ENCODE results near the gene DUSP23.

DNA sequence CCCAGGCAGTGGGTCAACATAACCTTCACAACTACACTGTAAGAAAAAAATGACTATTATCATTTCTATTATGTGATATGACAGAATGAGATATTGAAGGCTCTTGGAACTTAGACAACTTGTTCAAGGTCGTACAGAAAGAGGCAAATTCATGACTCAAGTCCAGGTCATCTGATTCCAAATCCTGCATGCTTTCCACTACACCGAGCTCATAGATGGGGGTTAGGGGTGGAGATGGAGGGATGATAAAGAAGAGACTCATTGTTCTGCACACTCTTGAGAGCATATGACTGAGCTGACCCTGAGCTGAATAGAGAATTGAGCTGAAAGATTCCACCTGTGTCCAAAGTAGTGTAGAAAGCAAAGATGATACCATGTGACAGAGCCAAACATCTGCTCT is 24.2 kb downstream of the DUSP23 start:
- TF ChIP-seq EP300 (IDR thresholded peaks at IDR 0.05) (no peak), POLR2AphosphoS5 (IDR thresholded peaks at IDR 0.05) (no peak), POLR2A (IDR thresholded peaks at IDR 0.05; ENCODE audit: low read depth) (no peak)
- TF ChIP-seq, protein P1, sequence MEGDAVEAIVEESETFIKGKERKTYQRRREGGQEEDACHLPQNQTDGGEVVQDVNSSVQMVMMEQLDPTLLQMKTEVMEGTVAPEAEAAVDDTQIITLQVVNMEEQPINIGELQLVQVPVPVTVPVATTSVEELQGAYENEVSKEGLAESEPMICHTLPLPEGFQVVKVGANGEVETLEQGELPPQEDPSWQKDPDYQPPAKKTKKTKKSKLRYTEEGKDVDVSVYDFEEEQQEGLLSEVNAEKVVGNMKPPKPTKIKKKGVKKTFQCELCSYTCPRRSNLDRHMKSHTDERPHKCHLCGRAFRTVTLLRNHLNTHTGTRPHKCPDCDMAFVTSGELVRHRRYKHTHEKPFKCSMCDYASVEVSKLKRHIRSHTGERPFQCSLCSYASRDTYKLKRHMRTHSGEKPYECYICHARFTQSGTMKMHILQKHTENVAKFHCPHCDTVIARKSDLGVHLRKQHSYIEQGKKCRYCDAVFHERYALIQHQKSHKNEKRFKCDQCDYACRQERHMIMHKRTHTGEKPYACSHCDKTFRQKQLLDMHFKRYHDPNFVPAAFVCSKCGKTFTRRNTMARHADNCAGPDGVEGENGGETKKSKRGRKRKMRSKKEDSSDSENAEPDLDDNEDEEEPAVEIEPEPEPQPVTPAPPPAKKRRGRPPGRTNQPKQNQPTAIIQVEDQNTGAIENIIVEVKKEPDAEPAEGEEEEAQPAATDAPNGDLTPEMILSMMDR (IDR thresholded peaks at IDR 0.05) = no peak
